GM12878 (cell line): Measurements from ENCODE around the gene LCOR. TPM values are rescaled to one million over a fixed set of nuclear protein-coding genes. Genes with fewer than 3 reads are reported as not detected.

Source experiments
- ATAC-seq: fragments of 200-7000 bp; cut with Tn5 transposase; 3 replicates; pipeline ENCODE4 v1.9.1; 2020; ENCODE audit warnings: mild to moderate bottlenecking, moderate library complexity
- BruUV-seq: library from RNA; stranded (reverse); fragments of 400-500 nt; replicated peaks from 2 replicates; lab custom pipeline; 2021; lab: Mats Ljungman, UMichigan
- CTCF ChIA-PET: fragments of 300-600 bp; sonication (Branson Sonifier 250); formaldehyde crosslinking; extraction: SDS; loops from one replicate; lab custom pipeline; 2021; ENCODE audit warnings: inconsistent platforms; lab: Yijun Ruan, JAX
- POLR2A ChIA-PET: fragments of 350-600 bp; formaldehyde crosslinking; extraction: SDS; loops from one replicate; lab custom pipeline; 2021; ENCODE audit warnings: inconsistent platforms; lab: Charles Lee
- RAD21 ChIA-PET: fragments of 300-600 bp; sonication (Branson Sonifier 250); formaldehyde crosslinking; loops from one replicate; lab custom pipeline; 2023; ENCODE audit warnings: antibody characterized with exemption; ENCODE audit not compliant: unreplicated experiment; lab: Charles Lee
- SMC1A ChIA-PET: fragments of 300-600 bp; sonication (Branson Sonifier 250); formaldehyde crosslinking; loops from one replicate; lab custom pipeline; 2023; ENCODE audit not compliant: unreplicated experiment, uncharacterized antibody; lab: Charles Lee
- DNase-seq: peaks from one replicate; pipeline ENCODE4 v3.0.0-alpha.2; 2011; ENCODE audit warnings: low read depth, low spot score
- FAIRE-seq: peaks from 3 replicates; lab custom pipeline; 2011; peaks lifted over from hg19 to GRCh38; lab: Jason Lieb, UNC
- H2AFZ ChIP-seq: 2 replicates; pipeline ENCODE4 v1.6.0; 2011; ENCODE audit warnings: low read depth, low read length, control low read depth; ENCODE audit not compliant: control insufficient read depth
- H3K27ac ChIP-seq: 2 replicates; pipeline ENCODE4 v1.5.1; 2011; ENCODE audit warnings: control low read depth; ENCODE audit not compliant: control insufficient read depth, insufficient read depth
- H3K27me3 ChIP-seq, 2 experiments: replicated peaks in 1 of 2; 2 replicates each; pipeline versions ENCODE4 v1.6.0 to v1.6.1; 2011; ENCODE audit warnings: low read length in 1 of 2; ENCODE audit not compliant: control insufficient read depth in 2 of 2, insufficient read depth in 2 of 2
- H3K36me3 ChIP-seq, 2 experiments: 2 replicates each; pipeline ENCODE4 v1.5.1; 2011; ENCODE audit warnings: low read length in 1 of 2; ENCODE audit not compliant: control insufficient read depth in 2 of 2, insufficient read depth in 2 of 2
- H3K4me1 ChIP-seq: 2 replicates; pipeline ENCODE4 v1.6.1; 2011; ENCODE audit warnings: mild to moderate bottlenecking, low read length, moderate library complexity, mixed read lengths; ENCODE audit not compliant: control insufficient read depth, insufficient read depth
- H3K4me2 ChIP-seq: 2 replicates; pipeline ENCODE4 v1.6.0; 2011; ENCODE audit warnings: control low read depth; ENCODE audit not compliant: control insufficient read depth, insufficient read depth
- H3K4me3 ChIP-seq: fragments of 200-600 bp; sonication (generic); 2 replicates; pipeline ENCODE4 v1.5.1; 2016
- H3K79me2 ChIP-seq: 2 replicates; pipeline ENCODE4 v1.6.0; 2011; ENCODE audit warnings: low read length; ENCODE audit not compliant: control insufficient read depth, insufficient read depth
- H3K9ac ChIP-seq: 2 replicates; pipeline ENCODE4 v1.8.0; 2011; ENCODE audit warnings: low read length, control low read depth, mixed read lengths; ENCODE audit not compliant: control insufficient read depth, insufficient read depth
- H3K9me3 ChIP-seq: replicated peaks from 3 replicates; pipeline ENCODE4 v1.5.1; 2011; ENCODE audit warnings: mild to moderate bottlenecking, low read length; ENCODE audit not compliant: control insufficient read depth, insufficient read depth
- H4K20me1 ChIP-seq: 2 replicates; pipeline ENCODE4 v1.6.0; 2011; ENCODE audit not compliant: control insufficient read depth, insufficient read depth
- ATF7 ChIP-seq: fragments of 450-650 bp; IDR thresholded peaks from 2 replicates; pipeline ENCODE4 v1.6.1; 2016; ENCODE audit warnings: low read depth, mild to moderate bottlenecking
- HDGF ChIP-seq: fragments of 450-650 bp; IDR thresholded peaks from 2 replicates; pipeline ENCODE4 v1.6.1; 2016; ENCODE audit warnings: antibody characterized with exemption
- IKZF1 ChIP-seq: fragments of 450-650 bp; conservative IDR thresholded peaks from 2 replicates; pipeline ENCODE4 v1.6.1; 2017; ENCODE audit warnings: antibody characterized with exemption, mild to moderate bottlenecking
- IRF4 ChIP-seq: IDR thresholded peaks from 2 replicates; pipeline ENCODE4 v1.6.1; 2011; ENCODE audit warnings: low read depth, low read length
- JUNB ChIP-seq: IDR thresholded peaks from 2 replicates; pipeline ENCODE4 v1.6.1; 2016; ENCODE audit warnings: antibody characterized with exemption, mild to moderate bottlenecking
- NFXL1 ChIP-seq: fragments of 450-650 bp; IDR thresholded peaks from 2 replicates; pipeline ENCODE4 v1.6.1; 2017; ENCODE audit warnings: antibody characterized with exemption, mild to moderate bottlenecking, borderline replicate concordance
- NR2F1 ChIP-seq: fragments of 450-650 bp; conservative IDR thresholded peaks from 2 replicates; pipeline ENCODE4 v1.6.1; 2017; ENCODE audit warnings: mild to moderate bottlenecking
- POLR2AphosphoS2 ChIP-seq: IDR thresholded peaks from 2 replicates; pipeline ENCODE4 v1.6.1; 2011; ENCODE audit warnings: low read depth, mild to moderate bottlenecking, low read length, improper control_type of control experiment, moderate library complexity
- RUNX3 ChIP-seq: IDR thresholded peaks from 2 replicates; pipeline ENCODE4 v1.6.1; 2012; ENCODE audit warnings: low read length, inconsistent platforms
- SMAD5 ChIP-seq: IDR thresholded peaks from 2 replicates; pipeline ENCODE4 v1.6.1; 2016; ENCODE audit warnings: antibody characterized with exemption, low read depth
- SMC3 ChIP-seq: IDR thresholded peaks from 2 replicates; pipeline ENCODE4 v1.6.1; 2011; ENCODE audit warnings: low read length, improper control_type of control experiment, borderline replicate concordance
- SREBF1 ChIP-seq: IDR thresholded peaks from 2 replicates; pipeline ENCODE4 v1.6.1; 2012; ENCODE audit warnings: mild to moderate bottlenecking, low read length
- YBX1 ChIP-seq: fragments of 450-650 bp; IDR thresholded peaks from 2 replicates; pipeline ENCODE4 v1.6.1; 2016; ENCODE audit warnings: antibody characterized with exemption
- WGBS: methylation state at CpG from one replicate; pipeline ENCODE4 v1.1.6; 2016; ENCODE audit warnings: low lambda C conversion rate; ENCODE audit not compliant: insufficient replicate concordance, insufficient coverage; ENCODE audit errors: missing lambda C conversion rate; 5-methylcytosine and 5-hydroxymethylcytosine counted together
- in situ Hi-C: fragments of 300-500 bp; cut with MboI; formaldehyde crosslinking; loops from 9 replicates; pipeline ENCODE4 v1.14.3; 2018; ENCODE audit warnings: mixed read lengths
- intact Hi-C: fragments of 100-400 bp; cut with micrococcal nuclease; formaldehyde crosslinking; loops from one replicate; pipeline ENCODE4 v1.14.2; 2022; ENCODE audit not compliant: unreplicated experiment
- polyA plus RNA-seq, 11 experiments: library from polyadenylated mRNA; depleted of rRNA in 4 of 11; unstranded in 6 of 11; stranded (reverse) in 5 of 11; fragments of >200 nt; fragmentation: Nextera tagmentation in 4 of 11; fragmentation: Illumina TruSeq in 1 of 11; extraction: Ambion mirVana in 4 of 11; extraction: Trizol in 1 of 11; gene quantifications; 1 replicate in 1 of 11; 2 replicates in 10 of 11; pipeline versions ENCODE4 v1.2.1 to v1.2.3, GENCODE V29; 2011 to 2016; ENCODE audit warnings: inconsistent platforms in 2 of 11, missing spikeins in 2 of 11, low read depth in 1 of 11
- total RNA-seq, 4 experiments: library from RNA; depleted of rRNA in 3 of 4; stranded (reverse); fragments of >200 nt in 3 of 4; fragmentation: Illumina TruSeq in 1 of 4; extraction: Trizol in 1 of 4; gene quantifications; 2 replicates each; pipeline versions ENCODE4 v1.2.1 to v1.2.3, GENCODE V29; 2013 to 2021
- TF ChIP-seq, protein P1 (sequence below): IDR thresholded peaks from 2 replicates; pipeline ENCODE4 v1.6.1; 2012; ENCODE audit warnings: improper control_type of control experiment, low read depth, low read length; ENCODE audit not compliant: insufficient replicate concordance

Gene LCOR
- total and polyA plus RNA-seq, 10 of the 15 experiments (the other 5 are each of a cell fraction or from before 2014, with no cell fraction given): 1.6 to 22.0 (median 13.2) TPM

DNA sequence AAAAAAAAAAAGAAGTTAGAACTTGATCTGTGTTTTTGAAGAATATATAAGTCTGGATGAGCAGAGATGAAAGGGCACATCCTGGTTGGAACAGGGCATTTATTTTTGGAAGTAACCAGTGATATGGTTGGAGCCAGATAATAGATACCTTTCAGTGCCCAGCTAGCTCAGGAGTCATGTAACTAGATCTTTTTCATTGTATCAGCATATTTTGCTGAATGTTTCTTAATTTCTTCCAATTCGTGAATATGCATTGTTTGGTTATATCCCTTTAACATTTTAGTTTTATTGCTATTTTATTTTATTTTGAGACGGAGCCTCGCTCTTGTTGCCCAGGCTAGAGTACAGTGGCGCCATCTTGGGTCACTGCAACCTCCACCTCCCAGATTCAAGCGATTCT lies 81.8 kb downstream of the LCOR start:
- in situ Hi-C loops: no loop called here
- no peaks in the 10 kb centered on the region for H3K4me1 ChIP-seq
- CTCF ChIA-PET: no interaction called here
- no peak overlapping the region for H2AFZ ChIP-seq
- H3K27me3 ChIP-seq: no peaks in the 10 kb centered on the region
- BruUV-seq: no TSS peak
- H3K4me2 ChIP-seq: no peak overlapping the region
- no peaks in the 10 kb centered on the region for H4K20me1 ChIP-seq
- intact Hi-C loops: loop anchor here (5.0 kb wide), 1 partner anchor 82 kb away; the partner anchor contains the start of gene LCOR
- FAIRE-seq: no peak
- peaks cover 10% of the 10 kb centered on the region; the same call in 1 of the 2 replicates for H3K79me2 ChIP-seq
- WGBS: 96% methylated on average over 5 of the region's 5 CpGs
- no peak overlapping the region for H3K9ac ChIP-seq
- H3K27ac ChIP-seq: no peak overlapping the region
- TF ChIP-seq SMC3 (no peak), SREBF1 (no peak), SMAD5 (no peak), NR2F1 (no peak)
- peaks cover 2 to 5% of the 10 kb centered on the region in 2 experiments for H3K36me3 ChIP-seq
- no peaks in the 10 kb centered on the region for H3K9me3 ChIP-seq
- SMC1A ChIA-PET: interaction anchor here (1.1 to 1.5 kb wide), 4 partner anchors 10 to 112 kb away, joined by 3 to 6 read pairs (median 3); no protein-coding TSS in a partner anchor
- RAD21 ChIA-PET: interaction anchor here (1.7 kb wide), 1 partner anchor 111 kb away, joined by 15 read pairs; no protein-coding TSS in a partner anchor
- POLR2A ChIA-PET: interaction anchor here (1.0 kb wide), 1 partner anchor 20 kb away, joined by 4 read pairs; no protein-coding TSS in a partner anchor
- no peak for DNase-seq
- ATAC-seq: no peak
- no peak overlapping the region for H3K4me3 ChIP-seq

- Histone ChIP-seq H3K36me3 (peaks cover 2 to 5% of the 10 kb centered on the region in 2 experiments), H3K9ac (no peak overlapping the region), H3K27ac (no peak overlapping the region), H3K4me1 (peaks cover 15% of the 10 kb centered on the region), H4K20me1 (no peaks in the 10 kb centered on the region), H2AFZ (no peak overlapping the region), H3K79me2 (peaks cover 13% of the 10 kb centered on the region), H3K4me3 (no peak overlapping the region), H3K4me2 (no peak overlapping the region), H3K9me3 (peaks cover 2% of the 10 kb centered on the region; the same call in 1 of the 3 replicates), H3K27me3 (no peaks in the 10 kb centered on the region)
- ChIA-PET SMC1A (interaction anchor here (0.9 kb wide), 1 partner anchor 107 kb away, joined by 4 read pairs; no protein-coding TSS in a partner anchor), RAD21 (interaction anchor here (0.7 kb wide), 1 partner anchor 107 kb away, joined by 3 read pairs; no protein-coding TSS in a partner anchor), POLR2A (no interaction called here), CTCF (interaction anchor here (3.5 kb wide), 1 partner anchor 107 kb away, joined by 26 read pairs; no protein-coding TSS in a partner anchor)
- intact Hi-C loops: no loop called here
- no peak for DNase-seq
- 99% methylated on average over 5 of the region's 5 CpGs for WGBS
- FAIRE-seq: peak; percentile 23
- in situ Hi-C loops: no loop called here
- no TSS peak for BruUV-seq
- no peak for ATAC-seq
- TF ChIP-seq, protein P1, sequence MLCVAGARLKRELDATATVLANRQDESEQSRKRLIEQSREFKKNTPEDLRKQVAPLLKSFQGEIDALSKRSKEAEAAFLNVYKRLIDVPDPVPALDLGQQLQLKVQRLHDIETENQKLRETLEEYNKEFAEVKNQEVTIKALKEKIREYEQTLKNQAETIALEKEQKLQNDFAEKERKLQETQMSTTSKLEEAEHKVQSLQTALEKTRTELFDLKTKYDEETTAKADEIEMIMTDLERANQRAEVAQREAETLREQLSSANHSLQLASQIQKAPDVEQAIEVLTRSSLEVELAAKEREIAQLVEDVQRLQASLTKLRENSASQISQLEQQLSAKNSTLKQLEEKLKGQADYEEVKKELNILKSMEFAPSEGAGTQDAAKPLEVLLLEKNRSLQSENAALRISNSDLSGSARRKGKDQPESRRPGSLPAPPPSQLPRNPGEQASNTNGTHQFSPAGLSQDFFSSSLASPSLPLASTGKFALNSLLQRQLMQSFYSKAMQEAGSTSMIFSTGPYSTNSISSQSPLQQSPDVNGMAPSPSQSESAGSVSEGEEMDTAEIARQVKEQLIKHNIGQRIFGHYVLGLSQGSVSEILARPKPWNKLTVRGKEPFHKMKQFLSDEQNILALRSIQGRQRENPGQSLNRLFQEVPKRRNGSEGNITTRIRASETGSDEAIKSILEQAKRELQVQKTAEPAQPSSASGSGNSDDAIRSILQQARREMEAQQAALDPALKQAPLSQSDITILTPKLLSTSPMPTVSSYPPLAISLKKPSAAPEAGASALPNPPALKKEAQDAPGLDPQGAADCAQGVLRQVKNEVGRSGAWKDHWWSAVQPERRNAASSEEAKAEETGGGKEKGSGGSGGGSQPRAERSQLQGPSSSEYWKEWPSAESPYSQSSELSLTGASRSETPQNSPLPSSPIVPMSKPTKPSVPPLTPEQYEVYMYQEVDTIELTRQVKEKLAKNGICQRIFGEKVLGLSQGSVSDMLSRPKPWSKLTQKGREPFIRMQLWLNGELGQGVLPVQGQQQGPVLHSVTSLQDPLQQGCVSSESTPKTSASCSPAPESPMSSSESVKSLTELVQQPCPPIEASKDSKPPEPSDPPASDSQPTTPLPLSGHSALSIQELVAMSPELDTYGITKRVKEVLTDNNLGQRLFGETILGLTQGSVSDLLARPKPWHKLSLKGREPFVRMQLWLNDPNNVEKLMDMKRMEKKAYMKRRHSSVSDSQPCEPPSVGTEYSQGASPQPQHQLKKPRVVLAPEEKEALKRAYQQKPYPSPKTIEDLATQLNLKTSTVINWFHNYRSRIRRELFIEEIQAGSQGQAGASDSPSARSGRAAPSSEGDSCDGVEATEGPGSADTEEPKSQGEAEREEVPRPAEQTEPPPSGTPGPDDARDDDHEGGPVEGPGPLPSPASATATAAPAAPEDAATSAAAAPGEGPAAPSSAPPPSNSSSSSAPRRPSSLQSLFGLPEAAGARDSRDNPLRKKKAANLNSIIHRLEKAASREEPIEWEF: no peak
- no peak for TF ChIP-seq HDGF
- no peak for TF ChIP-seq YBX1
- no peak for TF ChIP-seq POLR2AphosphoS2
- no peak for TF ChIP-seq ATF7
- no peak for TF ChIP-seq IRF4
- TF ChIP-seq NFXL1: no peak
- no peak for TF ChIP-seq IKZF1
- no peak for TF ChIP-seq JUNB
- TF ChIP-seq RUNX3: no peak
Observed at GRCh38 chr10:96917628-96918027, 85.5 kb downstream of the LCOR start.
